ENCODE data around the gene DRG2. TPM values are rescaled to one million over a fixed set of nuclear protein-coding genes. Genes with fewer than 3 reads are reported as not detected.
A peak's percentile ranks its signal among the peaks of the same experiment; 100 is the strongest.

DRG2 gene
- total and polyA plus RNA-seq, 2 of the 8 experiments (the other 6 are each of a cell fraction or from before 2014, with no cell fraction given), result 44.6 to 47.8 TPM

DNA sequence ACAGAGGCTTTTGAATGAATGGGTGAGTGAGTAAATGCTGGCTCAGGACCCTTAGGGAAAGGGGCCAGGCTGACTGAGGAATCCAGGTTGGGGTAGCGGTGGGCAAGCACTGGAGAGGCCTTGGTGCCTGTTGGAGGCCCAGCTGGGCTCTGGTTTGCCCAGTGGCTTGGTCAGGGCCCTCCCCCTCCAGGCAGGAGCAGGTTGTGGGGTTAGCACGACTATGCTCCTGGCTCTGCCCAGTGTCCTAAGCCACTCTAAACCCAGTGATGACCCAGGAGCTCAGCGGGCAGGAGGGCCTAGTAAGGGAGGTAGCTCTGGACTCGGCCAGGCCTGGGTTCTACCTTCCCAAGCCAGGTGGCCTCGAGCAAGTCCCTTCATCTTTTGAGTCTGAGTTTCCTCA lies 28.3 kb downstream of the DRG2 start:
- Histone ChIP-seq H2AFZ (ENCODE audit: low read length) (no peak overlapping the region), H3K14ac (ENCODE audit: insufficient read length) (no peak overlapping the region), H2BK12ac (ENCODE audit: low read depth, low read length) (no peak overlapping the region), H4K91ac (replicated peaks; ENCODE audit: insufficient read length, low read length) (no peak overlapping the region), H3K79me1 (ENCODE audit: low read depth, low read length) (no peaks in the 10 kb centered on the region), H3K23ac (ENCODE audit: insufficient read length) (no peak overlapping the region), H4K5ac (ENCODE audit: insufficient read length, low read depth, low read length) (no peak overlapping the region), H2BK20ac (ENCODE audit: low read length) (no peak overlapping the region), H4K8ac (ENCODE audit: extremely low read depth, insufficient read depth, low read length) (no peak overlapping the region), H3K27me3 (replicated peaks in 1 of 4; ENCODE audit: control insufficient read depth in 3 of 4, extremely low read depth in 1 of 4, insufficient read depth in 3 of 4, low read length in 3 of 4) (no peaks in the 10 kb centered on the region), H3K4me2 (ENCODE audit: insufficient read depth in 1 of 2, low read depth in 2 of 2, low read length in 2 of 2) (no peak overlapping the region), H3K23me2 (ENCODE audit: low read depth, low read length) (no peaks in the 10 kb centered on the region), H3K36me3 (ENCODE audit: control insufficient read depth in 2 of 4, insufficient read depth in 4 of 4, low read length in 3 of 4) (peaks cover 0 to 4% (median 0%) of the 10 kb centered on the region in 4 experiments; a peak in 1 of 8 replicates), H3K4ac (replicated peaks; ENCODE audit: insufficient read length, low read depth, low read length) (no peak overlapping the region), H3K79me2 (ENCODE audit: control insufficient read depth in 1 of 2, insufficient read depth in 2 of 2, low read length in 2 of 2) (no peaks in the 10 kb centered on the region), H2BK15ac (ENCODE audit: low read length) (0 out of 2 replicates have a peak overlapping the region, but pooled peaks have one; percentile 16), H2BK120ac (replicated peaks; ENCODE audit: low read depth, low read length) (no peak overlapping the region), H3K9me3 (ENCODE audit: insufficient read depth in 2 of 2, low read depth in 1 of 2, low read length in 1 of 2) (peaks cover 10 to 24% of the 10 kb centered on the region in 2 experiments), H2AK5ac (ENCODE audit: low read depth, low read length) (no peak overlapping the region), H3K56ac (replicated peaks; ENCODE audit: insufficient read length, low read depth, low read length) (no peak overlapping the region), H3K18ac (ENCODE audit: extremely low read depth, low read length) (no peak overlapping the region), H4K20me1 (replicated peaks in 1 of 2; ENCODE audit: control insufficient read depth in 1 of 2, insufficient read depth in 2 of 2, low read length in 2 of 2) (no peaks in the 10 kb centered on the region), H3K4me1 (replicated peaks in 1 of 4; ENCODE audit: control insufficient read depth in 3 of 4, insufficient read depth in 4 of 4, low read length in 3 of 4) (peaks cover 0 to 7% (median 3%) of the 10 kb centered on the region in 4 experiments; a peak in 3 of 7 replicates), H3K4me3 (ENCODE audit: extremely low read depth in 1 of 4, insufficient read depth in 2 of 4, low read depth in 3 of 4, low read length in 4 of 4) (no peak overlapping the region), H2BK5ac (ENCODE audit: low read depth, low read length) (no peak overlapping the region), H3K27ac (ENCODE audit: low read depth, low read length) (no peak overlapping the region), H3K9ac (replicated peaks in 1 of 4; ENCODE audit: extremely low read depth in 1 of 4, low read depth in 3 of 4, low read length in 3 of 4) (no peak overlapping the region)
- DNase-seq (ENCODE audit: low read depth in 1 of 2, low spot score in 2 of 2), result no peak
- whole genome bisulfite sequencing, 2 experiments (ENCODE audit: extremely low coverage in 1 of 2, insufficient coverage in 1 of 2, insufficient read length in 1 of 2, insufficient replicate concordance in 2 of 2, low coverage in 1 of 2, low lambda C conversion rate in 2 of 2, missing lambda C conversion rate in 1 of 2), result 91% methylated on average over 5 of the region's 5 CpGs; no CpG with 5 or more reads in 1 of the 2 experiments
- FAIRE-seq, result no peak
- ChIA-PET POLR2A (ENCODE audit: partially characterized antibody) (interaction anchor here (0.7 to 4.4 kb wide), 3 partner anchors 11 to 23 kb away, joined by 3 to 17 read pairs (median 3); no protein-coding TSS in a partner anchor), CTCF (ENCODE audit: partially characterized antibody) (interaction anchor here (0.9 to 2.7 kb wide), 2 partner anchors 22 to 25 kb away, joined by 3 to 18 read pairs; no protein-coding TSS in a partner anchor)
- TF ChIP-seq TAF1 (IDR thresholded peaks at IDR 0.05; ENCODE audit: low read depth, low read length) (no peak), TAF7 (optimal IDR thresholded peaks at IDR 0.05; ENCODE audit: borderline replicate concordance, low read depth, low read length) (no peak), JUN (IDR thresholded peaks at IDR 0.05; ENCODE audit: low read depth, low read length) (no peak)
- TF ChIP-seq, protein P1, sequence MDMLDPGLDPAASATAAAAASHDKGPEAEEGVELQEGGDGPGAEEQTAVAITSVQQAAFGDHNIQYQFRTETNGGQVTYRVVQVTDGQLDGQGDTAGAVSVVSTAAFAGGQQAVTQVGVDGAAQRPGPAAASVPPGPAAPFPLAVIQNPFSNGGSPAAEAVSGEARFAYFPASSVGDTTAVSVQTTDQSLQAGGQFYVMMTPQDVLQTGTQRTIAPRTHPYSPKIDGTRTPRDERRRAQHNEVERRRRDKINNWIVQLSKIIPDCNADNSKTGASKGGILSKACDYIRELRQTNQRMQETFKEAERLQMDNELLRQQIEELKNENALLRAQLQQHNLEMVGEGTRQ (IDR thresholded peaks at IDR 0.05; ENCODE audit: low read length), result no peak
